Stomach (tissue), 4 donors: ENCODE measurements around the gene HNRNPK.

Experiments used
- CTCF ChIP-seq, 7 experiments: fragments of 450-650 bp in 4 of 7; fragments of 200-600 bp in 3 of 7; sonication (generic) in 3 of 7; IDR thresholded peaks; one replicate each; pipeline ENCODE4 v1.5.1; 2016 to 2019; ENCODE audit warnings: antibody characterized with exemption in 7 of 7, control low read depth in 2 of 7, mild to moderate bottlenecking in 1 of 7
- POLR2AphosphoS5 ChIP-seq, 3 donors: sonication (generic); formaldehyde crosslinking; IDR thresholded peaks; one replicate each; pipeline ENCODE4 v1.6.1; 2016; ENCODE audit warnings: antibody characterized with exemption in 3 of 3

DNA sequence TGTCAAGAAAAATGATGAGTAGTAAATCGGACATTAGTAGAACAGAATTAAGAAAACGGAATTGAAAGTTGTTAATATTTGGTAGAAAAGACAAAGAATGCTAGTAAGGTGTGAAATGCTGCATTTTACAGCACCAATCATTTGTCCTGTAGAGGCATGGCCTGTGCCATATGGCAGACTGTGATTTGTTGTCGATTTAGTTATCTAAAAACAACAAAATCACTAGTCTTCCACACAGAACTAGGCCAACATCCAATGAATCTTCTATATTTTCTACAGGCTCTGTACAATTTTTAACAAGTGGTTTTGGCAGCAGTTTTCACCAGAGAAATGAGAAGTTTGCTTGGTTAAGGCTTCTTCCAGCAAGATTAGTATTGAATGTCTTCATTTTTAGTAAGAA is 10.4 kb downstream of the HNRNPK start:
- TF ChIP-seq CTCF (IDR thresholded peaks at IDR 0.05) (no peak), POLR2AphosphoS5 (IDR thresholded peaks at IDR 0.05) (no peak)
